ENCODE data around the gene PTPRE. TPM values are rescaled to one million over a fixed set of nuclear protein-coding genes. Genes with fewer than 3 reads are reported as not detected.

PTPRE gene
- total and polyA plus RNA-seq, 10 of the 15 experiments (the other 5 are each of a cell fraction or from before 2014, with no cell fraction given) = 2.9 to 7.6 (median 5.8) TPM

DNA sequence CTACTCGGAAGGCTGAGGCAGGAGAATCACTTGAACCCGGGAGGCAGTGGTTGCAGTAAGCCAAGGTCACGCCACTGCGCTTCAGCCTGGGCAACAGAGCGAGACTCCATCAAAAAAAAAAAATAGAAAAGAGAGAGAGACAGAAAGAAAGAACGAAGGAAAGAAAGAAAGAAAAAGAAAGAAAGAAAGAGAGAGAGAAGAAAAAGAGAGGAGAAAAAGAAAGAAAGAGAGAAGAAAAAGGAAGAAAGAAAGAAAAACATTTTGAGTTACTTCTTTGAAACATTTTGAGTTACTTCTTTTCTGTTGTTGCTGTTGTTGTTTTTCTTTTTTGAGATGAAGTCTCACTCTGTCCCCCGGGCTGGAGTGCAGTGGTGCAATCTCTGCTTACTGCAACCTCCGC lies 221.7 kb downstream of the PTPRE start:
- SMC1A ChIA-PET (ENCODE audit: uncharacterized antibody, unreplicated experiment) = interaction anchor here (0.6 to 2.1 kb wide), 3 partner anchors 10 to 12 kb away, joined by 3 to 6 read pairs (median 3); no protein-coding TSS in a partner anchor
- RAD21 ChIA-PET (ENCODE audit: unreplicated experiment) = interaction anchor here (1.1 kb wide), 1 partner anchor 17 kb away, joined by 3 read pairs; no protein-coding TSS in a partner anchor
- POLR2A ChIA-PET = interaction anchor here (0.9 kb wide), 1 partner anchor 80 kb away, joined by 3 read pairs; no protein-coding TSS in a partner anchor

More for the DNA sequence above, 221.7 kb downstream of the PTPRE start:
- no peak for TF ChIP-seq PML (IDR thresholded peaks at IDR 0.05; ENCODE audit: low read length)
- no peak for TF ChIP-seq GATAD2B (conservative IDR thresholded peaks at IDR 0.05; ENCODE audit: low read depth)
- TF ChIP-seq MTA2 (IDR thresholded peaks at IDR 0.05; ENCODE audit: low read depth) = no peak
- TF ChIP-seq GABPA (IDR thresholded peaks at IDR 0.05; ENCODE audit: low read depth) = no peak
- TF ChIP-seq BRCA1 (IDR thresholded peaks at IDR 0.05; ENCODE audit: low read depth, low read length) = no peak
- TF ChIP-seq, protein P1, sequence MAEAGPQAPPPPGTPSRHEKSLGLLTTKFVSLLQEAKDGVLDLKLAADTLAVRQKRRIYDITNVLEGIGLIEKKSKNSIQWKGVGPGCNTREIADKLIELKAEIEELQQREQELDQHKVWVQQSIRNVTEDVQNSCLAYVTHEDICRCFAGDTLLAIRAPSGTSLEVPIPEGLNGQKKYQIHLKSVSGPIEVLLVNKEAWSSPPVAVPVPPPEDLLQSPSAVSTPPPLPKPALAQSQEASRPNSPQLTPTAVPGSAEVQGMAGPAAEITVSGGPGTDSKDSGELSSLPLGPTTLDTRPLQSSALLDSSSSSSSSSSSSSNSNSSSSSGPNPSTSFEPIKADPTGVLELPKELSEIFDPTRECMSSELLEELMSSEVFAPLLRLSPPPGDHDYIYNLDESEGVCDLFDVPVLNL (IDR thresholded peaks at IDR 0.05; ENCODE audit: low read depth, low read length) = no peak
- no peak for TF ChIP-seq SIX5 (IDR thresholded peaks at IDR 0.05; ENCODE audit: low read depth, low read length, severe bottlenecking)
- TF ChIP-seq, protein P2, sequence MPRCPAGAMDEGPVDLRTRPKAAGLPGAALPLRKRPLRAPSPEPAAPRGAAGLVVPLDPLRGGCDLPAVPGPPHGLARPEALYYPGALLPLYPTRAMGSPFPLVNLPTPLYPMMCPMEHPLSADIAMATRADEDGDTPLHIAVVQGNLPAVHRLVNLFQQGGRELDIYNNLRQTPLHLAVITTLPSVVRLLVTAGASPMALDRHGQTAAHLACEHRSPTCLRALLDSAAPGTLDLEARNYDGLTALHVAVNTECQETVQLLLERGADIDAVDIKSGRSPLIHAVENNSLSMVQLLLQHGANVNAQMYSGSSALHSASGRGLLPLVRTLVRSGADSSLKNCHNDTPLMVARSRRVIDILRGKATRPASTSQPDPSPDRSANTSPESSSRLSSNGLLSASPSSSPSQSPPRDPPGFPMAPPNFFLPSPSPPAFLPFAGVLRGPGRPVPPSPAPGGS (IDR thresholded peaks at IDR 0.05; ENCODE audit: borderline replicate concordance, insufficient read depth, low read depth, low read length, poor library complexity, severe bottlenecking) = no peak
- TF ChIP-seq, protein P3, sequence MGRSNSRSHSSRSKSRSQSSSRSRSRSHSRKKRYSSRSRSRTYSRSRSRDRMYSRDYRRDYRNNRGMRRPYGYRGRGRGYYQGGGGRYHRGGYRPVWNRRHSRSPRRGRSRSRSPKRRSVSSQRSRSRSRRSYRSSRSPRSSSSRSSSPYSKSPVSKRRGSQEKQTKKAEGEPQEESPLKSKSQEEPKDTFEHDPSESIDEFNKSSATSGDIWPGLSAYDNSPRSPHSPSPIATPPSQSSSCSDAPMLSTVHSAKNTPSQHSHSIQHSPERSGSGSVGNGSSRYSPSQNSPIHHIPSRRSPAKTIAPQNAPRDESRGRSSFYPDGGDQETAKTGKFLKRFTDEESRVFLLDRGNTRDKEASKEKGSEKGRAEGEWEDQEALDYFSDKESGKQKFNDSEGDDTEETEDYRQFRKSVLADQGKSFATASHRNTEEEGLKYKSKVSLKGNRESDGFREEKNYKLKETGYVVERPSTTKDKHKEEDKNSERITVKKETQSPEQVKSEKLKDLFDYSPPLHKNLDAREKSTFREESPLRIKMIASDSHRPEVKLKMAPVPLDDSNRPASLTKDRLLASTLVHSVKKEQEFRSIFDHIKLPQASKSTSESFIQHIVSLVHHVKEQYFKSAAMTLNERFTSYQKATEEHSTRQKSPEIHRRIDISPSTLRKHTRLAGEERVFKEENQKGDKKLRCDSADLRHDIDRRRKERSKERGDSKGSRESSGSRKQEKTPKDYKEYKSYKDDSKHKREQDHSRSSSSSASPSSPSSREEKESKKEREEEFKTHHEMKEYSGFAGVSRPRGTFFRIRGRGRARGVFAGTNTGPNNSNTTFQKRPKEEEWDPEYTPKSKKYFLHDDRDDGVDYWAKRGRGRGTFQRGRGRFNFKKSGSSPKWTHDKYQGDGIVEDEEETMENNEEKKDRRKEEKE (IDR thresholded peaks at IDR 0.05) = no peak
- no peak for TF ChIP-seq IKZF2 (IDR thresholded peaks at IDR 0.05)
- no peak for TF ChIP-seq PAX5 (IDR thresholded peaks at IDR 0.05; ENCODE audit: borderline replicate concordance, low read depth, low read length)
- TF ChIP-seq NFXL1 (IDR thresholded peaks at IDR 0.05; ENCODE audit: borderline replicate concordance) = no peak
- no peak for TF ChIP-seq POLR2A (IDR thresholded peaks at IDR 0.05; ENCODE audit: low read depth, low read length)
- TF ChIP-seq RFX5 (IDR thresholded peaks at IDR 0.05; ENCODE audit: low read depth, low read length) = no peak
- TF ChIP-seq, protein P4, sequence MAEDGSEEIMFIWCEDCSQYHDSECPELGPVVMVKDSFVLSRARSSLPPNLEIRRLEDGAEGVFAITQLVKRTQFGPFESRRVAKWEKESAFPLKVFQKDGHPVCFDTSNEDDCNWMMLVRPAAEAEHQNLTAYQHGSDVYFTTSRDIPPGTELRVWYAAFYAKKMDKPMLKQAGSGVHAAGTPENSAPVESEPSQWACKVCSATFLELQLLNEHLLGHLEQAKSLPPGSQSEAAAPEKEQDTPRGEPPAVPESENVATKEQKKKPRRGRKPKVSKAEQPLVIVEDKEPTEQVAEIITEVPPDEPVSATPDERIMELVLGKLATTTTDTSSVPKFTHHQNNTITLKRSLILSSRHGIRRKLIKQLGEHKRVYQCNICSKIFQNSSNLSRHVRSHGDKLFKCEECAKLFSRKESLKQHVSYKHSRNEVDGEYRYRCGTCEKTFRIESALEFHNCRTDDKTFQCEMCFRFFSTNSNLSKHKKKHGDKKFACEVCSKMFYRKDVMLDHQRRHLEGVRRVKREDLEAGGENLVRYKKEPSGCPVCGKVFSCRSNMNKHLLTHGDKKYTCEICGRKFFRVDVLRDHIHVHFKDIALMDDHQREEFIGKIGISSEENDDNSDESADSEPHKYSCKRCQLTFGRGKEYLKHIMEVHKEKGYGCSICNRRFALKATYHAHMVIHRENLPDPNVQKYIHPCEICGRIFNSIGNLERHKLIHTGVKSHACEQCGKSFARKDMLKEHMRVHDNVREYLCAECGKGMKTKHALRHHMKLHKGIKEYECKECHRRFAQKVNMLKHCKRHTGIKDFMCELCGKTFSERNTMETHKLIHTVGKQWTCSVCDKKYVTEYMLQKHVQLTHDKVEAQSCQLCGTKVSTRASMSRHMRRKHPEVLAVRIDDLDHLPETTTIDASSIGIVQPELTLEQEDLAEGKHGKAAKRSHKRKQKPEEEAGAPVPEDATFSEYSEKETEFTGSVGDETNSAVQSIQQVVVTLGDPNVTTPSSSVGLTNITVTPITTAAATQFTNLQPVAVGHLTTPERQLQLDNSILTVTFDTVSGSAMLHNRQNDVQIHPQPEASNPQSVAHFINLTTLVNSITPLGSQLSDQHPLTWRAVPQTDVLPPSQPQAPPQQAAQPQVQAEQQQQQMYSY (CRISPR knock-in tag; IDR thresholded peaks at IDR 0.05) = no peak
- no peak for TF ChIP-seq SREBF1 (IDR thresholded peaks at IDR 0.05; ENCODE audit: low read length)
- TF ChIP-seq TARDBP (IDR thresholded peaks at IDR 0.05; ENCODE audit: borderline replicate concordance) = no peak
- no peak for TF ChIP-seq CREB1 (IDR thresholded peaks at IDR 0.05; ENCODE audit: low read depth)
- intact Hi-C loops (cut with micrococcal nuclease; ENCODE audit: unreplicated experiment) (no loop called here), in situ Hi-C loops (cut with MboI) (no loop called here)
- Histone ChIP-seq H3K36me3 (ENCODE audit: control insufficient read depth in 2 of 2, insufficient read depth in 2 of 2, low read length in 1 of 2) (no peaks in the 10 kb centered on the region), H3K9ac (ENCODE audit: control insufficient read depth, insufficient read depth, low read length) (no peak overlapping the region), H3K4me1 (ENCODE audit: control insufficient read depth, insufficient read depth, low read length) (peaks cover 6% of the 10 kb centered on the region), H3K4me2 (ENCODE audit: control insufficient read depth, insufficient read depth) (no peak overlapping the region), H3K79me2 (ENCODE audit: control insufficient read depth, insufficient read depth, low read length) (peaks cover 27% of the 10 kb centered on the region), H4K20me1 (ENCODE audit: control insufficient read depth, insufficient read depth) (no peaks in the 10 kb centered on the region), H3K4me3 (no peak overlapping the region), H3K27me3 (replicated peaks in 1 of 2; ENCODE audit: control insufficient read depth in 2 of 2, insufficient read depth in 2 of 2, low read length in 1 of 2) (no peaks in the 10 kb centered on the region), H2AFZ (ENCODE audit: control insufficient read depth, low read depth, low read length) (no peak overlapping the region), H3K27ac (ENCODE audit: control insufficient read depth, insufficient read depth) (no peak overlapping the region), H3K9me3 (replicated peaks; ENCODE audit: control insufficient read depth, insufficient read depth, low read length) (no peaks in the 10 kb centered on the region)
- ATAC-seq (no peak), FAIRE-seq (no peak), DNase-seq (ENCODE audit: low read depth, low spot score) (no peak)
- no TSS peak for BruUV-seq (replicated peaks)
- CTCF ChIA-PET = interaction anchor here (0.9 to 1.7 kb wide), 2 partner anchors 10 to 12 kb away, joined by 4 to 6 read pairs; no protein-coding TSS in a partner anchor
- 73% methylated on average over 7 of the region's 8 CpGs for WGBS (ENCODE audit: insufficient coverage, insufficient replicate concordance, low lambda C conversion rate, missing lambda C conversion rate)
